ENCODE measurements around the gene POLR2E.

POLR2E gene

GRCh38 chr19:1110809-1111640 is 15.8 kb upstream of the POLR2E start:
- no peak for DNase-seq (ENCODE audit: low read depth in 2 of 2)
- H3K4me3 ChIP-seq (replicated peaks in 1 of 2; ENCODE audit: low read depth in 2 of 2, low read length in 2 of 2), result no peak overlapping the region
- no peak for TF ChIP-seq CTCF (IDR thresholded peaks at IDR 0.05; ENCODE audit: low read depth, low read length)

- no peak for DNase-seq (ENCODE audit: low read depth in 2 of 2)
- no peak overlapping the region for H3K4me3 ChIP-seq (replicated peaks in 1 of 2; ENCODE audit: low read depth in 2 of 2, low read length in 2 of 2)
- no peak for TF ChIP-seq CTCF (IDR thresholded peaks at IDR 0.05; ENCODE audit: low read depth, low read length)
These were observed 14.8 kb upstream of the POLR2E start for GRCh38 chr19:1109697-1110671.

- no peak for TF ChIP-seq CTCF (IDR thresholded peaks at IDR 0.05; ENCODE audit: low read depth, low read length)
- no peak overlapping the region for H3K4me3 ChIP-seq (replicated peaks in 1 of 2; ENCODE audit: low read depth in 2 of 2, low read length in 2 of 2)
- DNase-seq (ENCODE audit: low read depth in 2 of 2), result no peak
These were observed 13.9 kb upstream of the POLR2E start for GRCh38 chr19:1109032-1109551.

- no peak for TF ChIP-seq CTCF (IDR thresholded peaks at IDR 0.05; ENCODE audit: low read depth, low read length)
- no peak overlapping the region for H3K4me3 ChIP-seq (replicated peaks in 1 of 2; ENCODE audit: low read depth in 2 of 2, low read length in 2 of 2)
- no peak for DNase-seq (ENCODE audit: low read depth in 2 of 2)
These were observed 13.3 kb upstream of the POLR2E start for GRCh38 chr19:1108291-1109031.

GRCh38 chr19:1107661-1108261 is 12.6 kb upstream of the POLR2E start:
- no peak for TF ChIP-seq CTCF (IDR thresholded peaks at IDR 0.05; ENCODE audit: low read depth, low read length)
- DNase-seq (ENCODE audit: low read depth in 2 of 2), result no peak
- H3K4me3 ChIP-seq (replicated peaks in 1 of 2; ENCODE audit: low read depth in 2 of 2, low read length in 2 of 2), result no peak overlapping the region

All from cardiac fibroblast (primary cell).